Mesendoderm (in vitro differentiated cells): ENCODE measurements around the gene FOXP4.
A peak's percentile ranks its signal among the peaks of the same experiment; 100 is the strongest.

Source experiments
- DNase-seq: peaks from one replicate; pipeline ENCODE4 v3.0.0; 2013
- H2AK5ac ChIP-seq: 2 replicates; pipeline ENCODE4 v1.6.1; 2013; ENCODE audit warnings: low read length, inconsistent platforms
- H2BK120ac ChIP-seq: 2 replicates; pipeline ENCODE4 v1.6.1; 2013; ENCODE audit warnings: low read depth, mild to moderate bottlenecking, low read length, moderate library complexity, mixed read lengths
- H2BK15ac ChIP-seq: replicated peaks from 2 replicates; pipeline ENCODE4 v1.6.1; 2013; ENCODE audit warnings: low read depth, mild to moderate bottlenecking, moderate library complexity
- H2BK5ac ChIP-seq: 2 replicates; pipeline ENCODE4 v1.6.1; 2013; ENCODE audit warnings: low read length, inconsistent platforms
- H3K18ac ChIP-seq: 2 replicates; pipeline ENCODE4 v1.6.1; 2013; ENCODE audit warnings: mild to moderate bottlenecking, low read length, mixed read lengths
- H3K23ac ChIP-seq: one replicate; pipeline ENCODE4 v1.6.1; 2013; ENCODE audit warnings: low read length
- H3K27ac ChIP-seq: 2 replicates; pipeline ENCODE4 v1.5.1; 2013; ENCODE audit warnings: low read depth, mild to moderate bottlenecking, inconsistent platforms, low read length, moderate library complexity
- H3K27me3 ChIP-seq: 2 replicates; pipeline ENCODE4 v1.6.1; 2013; ENCODE audit warnings: low read length, control low read depth, mild to moderate bottlenecking, inconsistent platforms; ENCODE audit not compliant: insufficient read depth, poor library complexity
- H3K36me3 ChIP-seq: 2 replicates; pipeline ENCODE4 v1.6.1; 2013; ENCODE audit warnings: low read length, inconsistent platforms; ENCODE audit not compliant: control insufficient read depth, insufficient read depth
- H3K4ac ChIP-seq: one replicate; pipeline ENCODE4 v1.6.1; 2013; ENCODE audit warnings: low read depth, mild to moderate bottlenecking, low read length, moderate library complexity
- H3K4me1 ChIP-seq: 2 replicates; pipeline ENCODE4 v1.6.1; 2013; ENCODE audit warnings: low read depth, low read length, inconsistent platforms; ENCODE audit not compliant: control insufficient read depth
- H3K4me2 ChIP-seq: 2 replicates; pipeline ENCODE4 v1.6.1; 2013; ENCODE audit warnings: low read length
- H3K4me3 ChIP-seq: 2 replicates; pipeline ENCODE4 v1.5.1; 2013; ENCODE audit warnings: mild to moderate bottlenecking, low read length
- H3K56ac ChIP-seq: one replicate; pipeline ENCODE4 v1.6.1; 2013; ENCODE audit warnings: low read length
- H3K79me1 ChIP-seq: 2 replicates; pipeline ENCODE4 v1.6.1; 2013; ENCODE audit warnings: low read length, inconsistent platforms
- H3K79me2 ChIP-seq: 2 replicates; pipeline ENCODE4 v1.6.1; 2013; ENCODE audit warnings: mild to moderate bottlenecking, low read length; ENCODE audit not compliant: control insufficient read depth, insufficient read depth
- H3K9ac ChIP-seq: 2 replicates; pipeline ENCODE4 v1.6.1; 2013; ENCODE audit warnings: low read length, inconsistent platforms
- H4K5ac ChIP-seq: one replicate; pipeline ENCODE4 v1.6.1; 2013; ENCODE audit warnings: low read length
- H4K8ac ChIP-seq: one replicate; pipeline ENCODE4 v1.6.1; 2013; ENCODE audit warnings: low read depth, mild to moderate bottlenecking, control low read depth, low read length, moderate library complexity
- WGBS: extraction: QIAGEN DNeasy Blood & Tissue Kit; methylation state at CpG from one replicate; pipeline ENCODE4 v1.1.7; 2013; ENCODE audit warnings: low lambda C conversion rate, missing lambda C conversion rate; ENCODE audit not compliant: insufficient coverage; ENCODE audit errors: extremely low coverage; 5-methylcytosine and 5-hydroxymethylcytosine counted together

Gene FOXP4

DNA sequence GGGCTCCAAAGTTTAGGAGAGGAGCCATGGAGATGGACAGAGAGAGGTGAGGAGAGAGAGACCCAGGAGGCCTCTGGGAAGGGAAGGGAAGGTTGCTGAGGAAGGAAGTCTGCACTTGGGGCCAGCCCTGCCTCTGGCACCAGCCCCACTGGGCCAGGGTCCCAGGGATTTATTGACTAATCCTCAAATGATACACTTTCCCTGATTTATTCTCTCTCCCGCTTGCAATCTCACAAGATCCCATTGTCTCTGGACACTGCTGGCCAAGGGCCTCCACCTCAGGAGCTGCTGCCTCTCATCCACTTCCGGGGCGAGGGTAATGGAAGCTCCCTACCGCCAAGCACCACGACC, 43.6 kb upstream of the FOXP4 start:
- WGBS = no CpG with 5 or more reads among the region's 5 CpGs
- Histone ChIP-seq H3K4ac (peak overlapping the region; percentile 81), H3K79me2 (no peaks in the 10 kb centered on the region), H3K4me2 (no peak overlapping the region), H2BK120ac (no peak overlapping the region), H2BK5ac (peak overlapping the region; percentile 51), H3K56ac (peak overlapping the region; percentile 92), H2AK5ac (peak overlapping the region; percentile 59), H3K23ac (no peak overlapping the region), H3K4me1 (peaks cover 6% of the 10 kb centered on the region), H2BK15ac (no peak overlapping the region), H3K4me3 (no peak overlapping the region), H3K36me3 (no peaks in the 10 kb centered on the region), H4K5ac (no peak overlapping the region), H3K27ac (no peak overlapping the region), H3K18ac (no peak overlapping the region), H4K8ac (no peak overlapping the region), H3K79me1 (no peaks in the 10 kb centered on the region), H3K9ac (peak overlapping the region; percentile 56), H3K27me3 (peaks cover 6% of the 10 kb centered on the region)
- DNase-seq = no peak

DNA sequence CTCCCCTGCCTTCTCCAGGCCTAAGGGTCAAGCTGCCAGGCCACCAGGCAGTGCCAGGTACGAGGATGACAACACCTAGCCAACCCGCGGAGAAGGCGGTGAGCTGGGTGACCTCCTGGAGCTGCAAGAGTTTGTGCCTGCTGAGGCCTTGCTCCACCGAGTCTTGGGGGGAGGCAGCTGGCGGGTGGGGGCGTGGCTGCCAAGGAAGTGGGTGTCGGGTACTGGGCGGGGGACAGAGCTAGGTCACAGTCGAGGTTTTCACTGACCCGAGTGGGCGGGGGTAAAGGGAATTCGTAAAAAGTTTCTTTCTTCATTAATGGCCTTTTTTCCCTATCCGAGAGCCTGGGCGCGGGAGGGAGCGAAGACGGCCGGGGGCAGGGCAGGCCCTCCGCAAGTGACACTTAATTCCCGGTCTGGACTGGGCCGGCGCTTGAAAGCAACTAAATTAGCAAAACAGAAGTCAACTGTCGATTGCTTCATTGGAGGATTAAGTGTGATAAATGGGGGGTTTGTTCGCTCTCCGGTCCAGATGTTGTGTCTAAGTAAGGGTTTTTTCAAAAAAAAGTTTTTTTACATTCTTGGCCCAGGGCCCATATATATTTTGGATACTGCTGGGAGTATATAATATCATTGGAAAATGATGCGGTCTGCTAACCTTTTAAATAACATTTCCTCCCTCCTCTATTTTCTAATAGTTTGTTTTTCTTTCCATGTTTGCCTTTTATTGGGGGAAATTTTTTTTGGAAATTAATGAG, 43.1 kb upstream of the FOXP4 start:
- WGBS = no CpG with 5 or more reads among the region's 27 CpGs
- Histone ChIP-seq H3K27ac (no peak overlapping the region), H3K4ac (peak overlapping the region; percentile 81), H3K18ac (no peak overlapping the region), H2AK5ac (peak overlapping the region; percentile 59), H3K56ac (peak overlapping the region; percentile 92), H2BK5ac (peak overlapping the region; percentile 51), H2BK120ac (no peak overlapping the region), H3K27me3 (peaks cover 6% of the 10 kb centered on the region), H3K36me3 (no peaks in the 10 kb centered on the region), H4K8ac (no peak overlapping the region), H3K79me2 (no peaks in the 10 kb centered on the region), H3K4me1 (peaks cover 6% of the 10 kb centered on the region), H3K4me3 (no peak overlapping the region), H3K79me1 (no peaks in the 10 kb centered on the region), H4K5ac (no peak overlapping the region), H3K23ac (no peak overlapping the region), H2BK15ac (no peak overlapping the region), H3K4me2 (peak overlapping the region; percentile 16), H3K9ac (peak overlapping the region; percentile 56)
- DNase-seq = peak; percentile 76

DNA sequence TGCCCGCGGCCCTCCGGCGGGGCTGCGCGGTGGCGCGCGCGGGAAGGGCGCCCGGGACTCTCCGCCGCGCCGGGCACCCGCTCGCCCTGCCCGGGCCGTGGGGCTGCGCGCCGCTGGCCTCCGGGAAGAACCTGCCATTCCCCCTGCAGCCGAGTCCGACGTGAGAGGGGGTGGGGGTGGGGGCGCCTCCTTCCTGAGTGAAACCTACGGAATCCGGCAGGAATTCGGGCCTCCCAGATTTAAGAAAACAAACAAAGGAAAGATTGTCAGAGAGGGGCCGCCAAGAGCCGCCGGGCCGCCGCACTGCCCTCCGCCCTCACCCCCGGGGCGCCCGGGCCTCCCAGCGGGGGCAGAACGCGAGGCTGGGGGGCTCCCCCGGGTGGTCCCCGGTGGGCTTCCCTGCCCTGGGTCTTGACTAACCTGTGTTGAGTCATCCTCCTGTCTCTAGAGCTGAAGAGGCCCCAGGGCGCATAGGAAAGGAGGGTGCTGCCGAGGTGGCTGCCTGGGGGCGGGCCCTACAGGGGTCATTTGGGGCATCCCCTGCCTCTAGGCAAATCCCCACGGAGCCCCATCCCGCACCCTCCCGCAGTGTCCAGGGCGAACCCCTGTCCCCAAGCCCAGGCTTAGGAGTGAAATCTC, 42.2 kb upstream of the FOXP4 start:
- no peak overlapping the region for H3K4me3 ChIP-seq
- H3K4me1 ChIP-seq = peaks cover 6% of the 10 kb centered on the region
- H4K5ac ChIP-seq = no peak overlapping the region
- H3K9ac ChIP-seq = peak overlapping the region; percentile 59
- H3K27ac ChIP-seq = peak overlapping the region; percentile 28
- H3K79me1 ChIP-seq = no peaks in the 10 kb centered on the region
- no CpG with 5 or more reads among the region's 52 CpGs for WGBS
- no peak overlapping the region for H2BK5ac ChIP-seq
- H2BK120ac ChIP-seq = peak overlapping the region; percentile 39
- H3K56ac ChIP-seq = peak overlapping the region; percentile 54
- H3K23ac ChIP-seq = no peak overlapping the region
- H2BK15ac ChIP-seq = peak overlapping the region; percentile 20
- H3K4ac ChIP-seq = peak overlapping the region; percentile 76
- H2AK5ac ChIP-seq = no peak overlapping the region
- no peaks in the 10 kb centered on the region for H3K79me2 ChIP-seq
- H3K4me2 ChIP-seq = peak overlapping the region; percentile 54
- peak; percentile 79 for DNase-seq
- H3K27me3 ChIP-seq = peaks cover 6% of the 10 kb centered on the region
- peak overlapping the region; percentile 60 for H3K18ac ChIP-seq
- no peak overlapping the region for H4K8ac ChIP-seq
- no peaks in the 10 kb centered on the region for H3K36me3 ChIP-seq

DNA sequence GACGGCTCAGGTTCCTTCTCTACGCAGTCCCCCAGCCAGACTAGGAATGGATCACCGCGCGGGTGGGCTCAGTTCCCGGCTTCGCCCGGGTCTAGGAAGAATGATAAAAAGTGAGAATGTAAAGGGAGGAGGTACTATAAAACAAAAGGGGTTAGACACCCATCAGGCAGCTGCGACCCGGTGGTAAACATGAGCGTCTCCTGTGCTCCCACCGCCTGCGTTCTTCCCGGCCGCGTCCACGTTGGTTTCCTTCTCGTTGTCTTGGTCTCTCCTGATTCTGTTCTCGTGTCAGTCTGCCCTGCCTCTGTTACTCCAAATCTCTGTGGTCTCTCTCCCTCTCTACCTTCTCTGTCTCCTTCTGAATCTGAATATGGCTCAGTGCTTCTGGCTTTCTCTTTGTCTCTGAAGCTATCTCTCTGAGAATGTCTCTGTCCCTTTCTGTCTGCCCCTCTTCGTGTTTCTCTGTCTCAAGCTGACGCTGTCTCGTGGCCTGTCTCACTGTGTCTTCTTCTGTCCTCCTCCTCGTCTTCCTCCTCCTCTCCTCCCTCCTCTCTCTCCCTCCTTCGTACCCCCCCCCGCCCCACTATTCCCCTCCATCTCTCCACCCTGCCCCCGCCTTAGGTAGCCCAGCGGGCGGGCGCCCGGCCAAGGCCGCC, 41.6 kb upstream of the FOXP4 start:
- Histone ChIP-seq H3K27me3 (peaks cover 6% of the 10 kb centered on the region), H3K27ac (no peak overlapping the region)
- DNase-seq = peak; percentile 43

DNA sequence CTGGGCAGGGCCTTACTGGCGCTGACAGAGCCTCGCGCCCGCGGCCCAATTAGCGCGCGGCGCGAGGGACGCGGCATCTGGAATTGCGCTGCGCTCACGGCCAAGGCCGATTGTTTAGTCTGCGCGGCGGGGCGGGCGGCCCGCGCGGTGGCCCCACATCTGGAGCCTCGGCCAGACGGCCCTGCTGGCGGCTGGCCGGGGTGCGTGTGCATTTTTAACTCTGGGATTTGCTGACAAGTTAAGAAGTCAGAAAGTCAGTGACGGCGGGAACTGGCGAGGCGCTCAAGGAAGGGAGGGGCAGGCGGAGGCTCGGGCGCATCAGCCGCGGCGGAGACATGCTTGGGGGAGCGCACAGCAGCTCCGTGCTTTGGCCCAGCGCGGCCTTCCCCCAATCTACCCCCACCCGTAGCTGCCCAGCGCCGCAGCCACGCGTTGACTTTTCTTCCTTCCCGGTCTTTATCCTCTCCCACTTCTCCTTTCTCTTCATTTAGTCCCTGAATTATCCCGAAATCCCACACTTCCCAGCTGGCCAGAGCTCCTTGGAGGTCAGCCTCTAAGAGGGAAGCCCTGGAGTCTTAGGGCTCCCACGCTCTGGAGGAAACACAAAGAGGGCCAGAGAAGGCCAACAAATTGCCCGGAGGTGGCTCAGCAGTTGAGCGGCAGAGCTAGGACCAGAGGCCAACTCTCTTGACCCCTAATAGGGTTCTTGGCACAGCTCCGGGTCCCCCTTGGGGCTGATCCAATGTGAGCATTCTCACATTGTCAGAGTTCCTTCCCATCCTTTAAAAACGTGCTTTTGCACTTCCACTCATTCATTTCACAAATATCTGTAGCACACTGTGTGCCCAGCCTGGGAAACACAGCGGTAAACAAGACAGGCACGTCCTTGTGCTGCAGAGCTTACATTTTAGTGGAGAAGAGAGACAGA, 40.8 kb upstream of the FOXP4 start:
- Histone ChIP-seq H3K4me3 (no peak overlapping the region), H2BK120ac (no peak overlapping the region), H3K4ac (peak overlapping the region; percentile 10), H4K5ac (no peak overlapping the region), H2BK5ac (no peak overlapping the region), H3K79me2 (no peaks in the 10 kb centered on the region), H3K23ac (no peak overlapping the region), H4K8ac (no peak overlapping the region), H3K79me1 (no peaks in the 10 kb centered on the region), H2AK5ac (no peak overlapping the region), H3K4me2 (peak overlapping the region; percentile 11), H3K4me1 (peaks cover 6% of the 10 kb centered on the region), H2BK15ac (no peak overlapping the region), H3K18ac (peak overlapping the region; percentile 31), H3K9ac (peak overlapping the region; percentile 38), H3K27ac (no peak overlapping the region), H3K36me3 (no peaks in the 10 kb centered on the region), H3K56ac (peak overlapping the region; percentile 38), H3K27me3 (peaks cover 6% of the 10 kb centered on the region)
- DNase-seq = peak; percentile 67
- no CpG with 5 or more reads among the region's 57 CpGs for whole genome bisulfite sequencing

More for the DNA sequence above, 41.6 kb upstream of the FOXP4 start:
- H3K4ac ChIP-seq = peak overlapping the region; percentile 76
- no CpG with 5 or more reads among the region's 31 CpGs for WGBS
- H3K79me2 ChIP-seq = no peaks in the 10 kb centered on the region
- peak overlapping the region; percentile 39 for H2BK120ac ChIP-seq
- H2BK15ac ChIP-seq = no peak overlapping the region
- H3K36me3 ChIP-seq = no peaks in the 10 kb centered on the region
- H3K9ac ChIP-seq = peak overlapping the region; percentile 59
- peak overlapping the region; percentile 52 for H2BK5ac ChIP-seq
- H4K5ac ChIP-seq = no peak overlapping the region
- H3K4me3 ChIP-seq = no peak overlapping the region
- H3K56ac ChIP-seq = peak overlapping the region; percentile 38
- H2AK5ac ChIP-seq = peak overlapping the region; percentile 39
- H4K8ac ChIP-seq = no peak overlapping the region
- no peaks in the 10 kb centered on the region for H3K79me1 ChIP-seq
- peak overlapping the region; percentile 60 for H3K18ac ChIP-seq
- no peak overlapping the region for H3K23ac ChIP-seq
- peaks cover 6% of the 10 kb centered on the region for H3K4me1 ChIP-seq
- peak overlapping the region; percentile 54 for H3K4me2 ChIP-seq
